ENCODE data around the gene WNK2.

Gene WNK2

DNA sequence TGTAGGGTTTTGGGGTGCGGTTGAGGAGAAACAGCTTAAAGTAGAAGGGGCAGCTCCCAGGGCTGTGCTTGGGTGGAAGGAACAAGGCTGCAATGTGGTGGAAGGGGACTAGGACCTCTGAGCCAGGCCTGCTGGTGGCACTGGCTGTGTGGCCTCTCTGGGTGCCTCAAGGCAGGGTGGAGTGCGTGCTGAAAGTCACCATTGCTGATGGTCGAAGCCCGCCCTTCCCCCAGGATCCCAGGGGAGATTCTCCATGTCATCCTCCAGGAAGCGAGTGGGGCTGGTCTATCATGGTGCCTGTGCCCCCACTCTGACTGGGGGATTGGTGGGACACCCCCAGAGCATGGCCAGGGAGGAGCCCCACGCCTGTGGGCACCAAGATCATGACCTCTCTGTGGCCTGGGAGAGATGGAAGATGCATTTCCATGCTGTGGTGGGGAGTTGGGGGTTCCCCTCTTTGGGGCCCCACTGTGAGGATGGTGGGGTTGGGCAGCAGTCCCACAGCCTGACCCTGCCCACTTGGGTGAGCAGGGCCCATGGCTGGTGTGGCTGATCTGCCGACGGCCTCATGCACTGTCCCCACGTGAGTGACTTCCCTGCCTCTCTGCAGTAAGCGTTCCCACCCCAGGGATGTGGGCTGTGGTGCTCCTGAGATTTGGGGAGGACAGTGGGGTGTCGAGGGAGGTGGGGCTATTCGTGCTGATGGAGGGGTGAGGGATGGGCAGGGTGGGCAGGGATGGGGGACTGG is 25.8 kb downstream of the WNK2 start:
- Histone ChIP-seq H3K27me3 (ENCODE audit: control insufficient read depth, insufficient read depth, low read length) (no peaks in the 10 kb centered on the region), H3K4me1 (ENCODE audit: control insufficient read depth, insufficient read depth, low read length) (peaks cover 27% of the 10 kb centered on the region), H3K9me3 (ENCODE audit: control insufficient read depth, low read length) (no peaks in the 10 kb centered on the region), H3K9ac (ENCODE audit: low read length) (no peak overlapping the region), H3K36me3 (ENCODE audit: control insufficient read depth, insufficient read depth, low read length) (no peaks in the 10 kb centered on the region), H3K4me3 (ENCODE audit: low read length) (no peak overlapping the region)

DNA sequence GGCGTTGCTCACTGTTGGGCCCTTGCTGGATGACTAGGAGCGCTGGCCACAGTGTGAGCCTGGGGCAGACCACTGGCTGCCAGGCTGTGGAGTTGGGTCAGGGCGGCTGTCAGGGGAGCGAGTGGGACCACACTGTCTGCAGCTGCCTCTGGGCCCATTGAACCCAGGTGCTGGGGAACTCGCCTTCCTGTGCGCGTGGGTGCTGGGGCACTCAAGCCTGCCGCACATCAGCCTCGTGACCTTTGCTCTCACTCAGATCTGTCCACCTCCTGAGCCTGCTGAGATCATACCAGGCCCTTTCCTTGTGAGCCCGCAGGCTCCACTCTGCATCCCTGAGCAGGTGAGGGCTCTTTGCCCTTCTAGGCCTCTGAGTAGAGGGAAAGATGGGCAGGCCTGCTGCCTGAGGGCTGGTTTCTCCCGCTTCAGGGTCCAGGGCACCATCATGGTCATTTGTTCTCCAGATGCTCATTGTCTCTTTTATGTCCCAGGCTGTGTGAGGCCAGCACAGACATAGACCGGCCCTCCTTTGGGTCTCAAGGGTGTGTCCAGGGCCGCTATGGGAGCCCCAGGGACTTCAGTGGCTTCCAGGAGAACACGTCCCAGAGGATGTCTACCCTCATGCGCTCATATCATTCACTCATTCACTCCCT is 26.5 kb downstream of the WNK2 start:
- no peak overlapping the region for H3K9ac ChIP-seq (ENCODE audit: low read length)
- no peaks in the 10 kb centered on the region for H3K27me3 ChIP-seq (ENCODE audit: control insufficient read depth, insufficient read depth, low read length)
- no peak overlapping the region for H3K4me3 ChIP-seq (ENCODE audit: low read length)
- H3K36me3 ChIP-seq (ENCODE audit: control insufficient read depth, insufficient read depth, low read length), result no peaks in the 10 kb centered on the region
- no peaks in the 10 kb centered on the region for H3K9me3 ChIP-seq (ENCODE audit: control insufficient read depth, low read length)
- H3K4me1 ChIP-seq (ENCODE audit: control insufficient read depth, insufficient read depth, low read length), result peaks cover 22% of the 10 kb centered on the region

DNA sequence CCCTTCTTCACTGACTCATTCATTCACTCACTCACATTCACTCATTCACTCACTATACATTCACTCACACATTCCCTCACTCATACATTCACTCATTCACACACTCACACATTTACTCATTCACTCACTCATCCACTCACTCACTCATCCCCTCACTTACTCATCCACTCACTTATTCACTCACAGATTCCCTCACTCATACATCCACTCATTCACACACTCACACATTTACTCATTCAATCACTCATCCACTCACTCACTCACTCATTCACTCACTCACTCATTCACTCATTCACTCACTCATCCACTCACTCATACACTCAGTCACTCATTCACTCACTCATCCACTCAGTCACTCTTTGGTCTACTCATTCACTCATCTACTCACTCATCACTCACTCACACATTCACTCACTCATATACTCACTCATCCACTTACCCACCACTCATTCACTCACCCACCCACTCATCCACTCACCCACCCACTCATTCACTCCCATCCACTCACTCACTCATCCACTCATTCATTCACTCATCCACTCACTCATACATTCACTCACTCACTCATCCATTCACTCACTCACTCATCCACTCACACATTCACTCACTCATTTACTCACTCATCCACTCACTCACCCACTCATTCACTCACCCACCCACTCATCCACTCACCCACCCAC is 27.2 kb downstream of the WNK2 start:
- Histone ChIP-seq H3K36me3 (ENCODE audit: control insufficient read depth, insufficient read depth, low read length) (no peaks in the 10 kb centered on the region), H3K9me3 (ENCODE audit: control insufficient read depth, low read length) (no peaks in the 10 kb centered on the region), H3K4me1 (ENCODE audit: control insufficient read depth, insufficient read depth, low read length) (peaks cover 15% of the 10 kb centered on the region), H3K27me3 (ENCODE audit: control insufficient read depth, insufficient read depth, low read length) (no peaks in the 10 kb centered on the region), H3K9ac (ENCODE audit: low read length) (no peak overlapping the region), H3K4me3 (ENCODE audit: low read length) (no peak overlapping the region)

DNA sequence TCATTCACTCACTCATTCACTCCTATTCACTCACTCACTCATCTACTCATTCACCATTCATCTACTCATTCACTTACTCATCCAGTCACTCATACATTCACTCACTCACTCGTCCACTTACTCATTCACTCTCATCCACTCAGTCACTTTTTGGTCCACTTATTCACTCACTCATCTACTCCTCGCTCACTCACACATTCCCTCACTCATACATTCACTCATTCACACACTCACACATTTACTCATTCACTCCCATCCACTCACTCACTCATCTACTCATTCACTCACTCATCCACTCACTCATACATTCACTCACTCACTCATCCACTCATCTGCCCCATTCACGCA is 27.7 kb downstream of the WNK2 start:
- H3K9me3 ChIP-seq (ENCODE audit: control insufficient read depth, low read length), result no peaks in the 10 kb centered on the region
- H3K36me3 ChIP-seq (ENCODE audit: control insufficient read depth, insufficient read depth, low read length), result no peaks in the 10 kb centered on the region
- H3K9ac ChIP-seq (ENCODE audit: low read length), result no peak overlapping the region
- peaks cover 14% of the 10 kb centered on the region for H3K4me1 ChIP-seq (ENCODE audit: control insufficient read depth, insufficient read depth, low read length)
- H3K27me3 ChIP-seq (ENCODE audit: control insufficient read depth, insufficient read depth, low read length), result no peaks in the 10 kb centered on the region
- H3K4me3 ChIP-seq (ENCODE audit: low read length), result no peak overlapping the region

DNA sequence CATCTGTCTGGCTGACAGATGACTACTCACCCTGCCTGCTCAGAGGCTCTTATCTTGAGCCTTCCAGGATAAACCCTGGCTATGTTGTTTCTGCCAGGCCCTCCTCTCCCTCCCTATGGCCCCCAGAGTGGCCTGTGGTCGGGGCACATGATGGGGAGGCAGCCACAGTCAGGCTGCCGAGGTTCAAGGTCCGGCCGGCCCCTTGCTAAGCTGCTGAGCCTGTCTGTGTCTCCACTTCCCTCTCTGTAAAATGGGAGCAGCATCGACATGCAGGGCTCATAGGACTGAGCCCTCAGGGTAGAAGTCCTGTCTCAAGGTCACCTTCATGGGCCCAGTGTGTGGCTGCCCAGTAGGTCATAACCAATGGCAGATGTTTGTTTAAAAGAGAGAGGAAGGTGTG is 28.5 kb downstream of the WNK2 start:
- Histone ChIP-seq H3K27me3 (ENCODE audit: control insufficient read depth, insufficient read depth, low read length) (no peaks in the 10 kb centered on the region), H3K36me3 (ENCODE audit: control insufficient read depth, insufficient read depth, low read length) (no peaks in the 10 kb centered on the region), H3K9me3 (ENCODE audit: control insufficient read depth, low read length) (no peaks in the 10 kb centered on the region), H3K4me1 (ENCODE audit: control insufficient read depth, insufficient read depth, low read length) (peaks cover 14% of the 10 kb centered on the region), H3K4me3 (ENCODE audit: low read length) (no peak overlapping the region), H3K9ac (ENCODE audit: low read length) (no peak overlapping the region)

DNA sequence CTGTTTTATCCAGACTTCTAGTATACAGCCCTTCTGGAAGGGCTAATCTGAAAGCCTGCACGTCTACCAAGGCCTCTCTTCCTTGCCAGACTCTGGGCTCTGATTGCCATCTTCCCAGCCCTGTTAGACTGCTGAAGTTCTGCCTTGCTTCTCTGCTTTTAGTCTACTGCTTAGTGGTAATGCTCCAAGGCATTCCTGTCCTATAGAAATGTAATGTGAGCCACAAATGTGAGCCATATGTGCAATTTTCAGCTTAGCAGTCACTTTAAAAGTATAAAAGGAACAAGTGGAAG is 32.1 kb downstream of the WNK2 start:
- no peaks in the 10 kb centered on the region for H3K4me1 ChIP-seq (ENCODE audit: control insufficient read depth, insufficient read depth, low read length)
- no peaks in the 10 kb centered on the region for H3K9me3 ChIP-seq (ENCODE audit: control insufficient read depth, low read length)
- no peak overlapping the region for H3K4me3 ChIP-seq (ENCODE audit: low read length)
- no peaks in the 10 kb centered on the region for H3K27me3 ChIP-seq (ENCODE audit: control insufficient read depth, insufficient read depth, low read length)
- no peaks in the 10 kb centered on the region for H3K36me3 ChIP-seq (ENCODE audit: control insufficient read depth, insufficient read depth, low read length)
- no peak overlapping the region for H3K9ac ChIP-seq (ENCODE audit: low read length)

DNA sequence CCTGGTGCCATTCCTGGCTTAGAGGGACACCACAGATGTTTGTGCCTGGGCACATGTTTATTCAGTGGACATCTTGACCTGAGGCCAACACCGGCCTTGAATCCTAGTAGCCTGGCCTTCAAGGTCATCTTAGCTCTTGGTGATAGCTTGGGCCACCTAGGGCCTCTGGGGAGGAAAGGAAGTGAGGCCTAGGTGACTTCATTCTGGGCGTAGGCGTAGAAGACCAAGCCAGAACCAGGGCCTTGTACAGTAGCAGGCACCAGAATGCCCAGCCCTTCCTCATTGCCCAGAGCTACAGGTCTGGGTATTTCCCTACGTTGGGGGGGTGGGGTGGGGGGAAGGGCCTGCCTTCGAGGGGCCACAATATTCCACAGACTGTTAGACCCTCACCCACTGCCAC is 33.8 kb downstream of the WNK2 start:
- no peaks in the 10 kb centered on the region for H3K9me3 ChIP-seq (ENCODE audit: control insufficient read depth, low read length)
- H3K4me3 ChIP-seq (ENCODE audit: low read length), result no peak overlapping the region
- H3K27me3 ChIP-seq (ENCODE audit: control insufficient read depth, insufficient read depth, low read length), result no peaks in the 10 kb centered on the region
- no peaks in the 10 kb centered on the region for H3K36me3 ChIP-seq (ENCODE audit: control insufficient read depth, insufficient read depth, low read length)
- H3K4me1 ChIP-seq (ENCODE audit: control insufficient read depth, insufficient read depth, low read length), result no peaks in the 10 kb centered on the region
- no peak overlapping the region for H3K9ac ChIP-seq (ENCODE audit: low read length)

DNA sequence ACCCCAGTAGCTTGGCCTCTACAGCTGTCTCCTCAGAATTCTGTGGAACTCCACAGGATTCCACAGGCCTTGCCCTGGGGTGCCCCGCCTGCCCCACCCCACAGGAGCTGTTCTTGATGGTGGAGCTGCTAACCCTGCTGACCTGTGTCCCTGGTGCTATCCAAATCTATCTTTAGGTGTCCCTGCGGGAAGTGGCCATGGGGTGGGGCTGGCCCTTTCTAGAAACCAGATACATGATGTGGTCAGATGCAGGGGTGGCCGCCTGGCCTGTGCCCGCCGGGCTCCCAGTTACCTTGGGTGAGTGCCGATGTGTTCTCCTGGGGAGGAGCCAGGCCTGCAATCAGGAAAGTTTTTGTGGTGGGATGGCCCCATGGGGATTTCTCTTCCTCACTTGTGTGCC is 34.2 kb downstream of the WNK2 start:
- Histone ChIP-seq H3K9ac (ENCODE audit: low read length) (no peak overlapping the region), H3K36me3 (ENCODE audit: control insufficient read depth, insufficient read depth, low read length) (no peaks in the 10 kb centered on the region), H3K4me1 (ENCODE audit: control insufficient read depth, insufficient read depth, low read length) (peaks cover 2% of the 10 kb centered on the region), H3K9me3 (ENCODE audit: control insufficient read depth, low read length) (no peaks in the 10 kb centered on the region), H3K4me3 (ENCODE audit: low read length) (no peak overlapping the region), H3K27me3 (ENCODE audit: control insufficient read depth, insufficient read depth, low read length) (no peaks in the 10 kb centered on the region)

DNA sequence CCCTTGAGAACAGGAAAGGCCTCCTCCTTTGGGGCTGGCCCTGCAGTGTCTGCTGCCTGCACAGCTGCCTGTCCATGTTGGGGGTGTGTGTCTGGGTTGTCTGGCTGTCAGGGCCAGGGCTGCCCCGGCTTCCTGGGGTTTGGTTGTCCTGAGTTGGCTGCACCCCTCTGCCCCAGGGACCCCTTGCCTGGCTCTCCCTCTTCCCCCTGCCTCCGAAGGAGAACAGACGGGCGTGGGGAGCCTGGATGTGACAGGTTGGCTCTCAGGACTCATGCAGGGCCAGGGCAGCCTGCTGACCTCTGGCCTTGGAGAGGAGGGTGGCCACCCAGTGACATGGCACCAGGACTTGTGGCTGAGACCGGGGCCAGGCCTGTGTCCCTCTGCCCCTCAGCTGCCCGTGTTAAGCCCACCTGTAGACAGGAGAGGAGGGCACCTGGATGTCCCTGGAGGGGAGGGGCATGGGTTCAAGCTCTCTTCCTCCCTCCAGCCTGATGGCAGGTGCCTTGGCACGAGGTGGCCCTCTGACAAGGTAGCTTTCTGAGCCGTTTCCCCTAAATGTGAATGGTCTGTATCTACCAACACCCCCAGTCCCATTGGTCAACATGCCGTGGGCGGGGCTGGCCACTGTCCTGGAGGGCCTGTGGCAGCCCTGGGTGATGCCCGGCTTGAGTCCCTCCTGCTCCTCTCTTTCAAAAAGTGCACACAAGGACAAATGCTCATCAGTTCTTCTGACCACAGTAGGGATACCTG is 34.9 kb downstream of the WNK2 start:
- no peak overlapping the region for H3K4me3 ChIP-seq (ENCODE audit: low read length)
- peaks cover 9% of the 10 kb centered on the region for H3K4me1 ChIP-seq (ENCODE audit: control insufficient read depth, insufficient read depth, low read length)
- H3K9ac ChIP-seq (ENCODE audit: low read length), result no peak overlapping the region

DNA sequence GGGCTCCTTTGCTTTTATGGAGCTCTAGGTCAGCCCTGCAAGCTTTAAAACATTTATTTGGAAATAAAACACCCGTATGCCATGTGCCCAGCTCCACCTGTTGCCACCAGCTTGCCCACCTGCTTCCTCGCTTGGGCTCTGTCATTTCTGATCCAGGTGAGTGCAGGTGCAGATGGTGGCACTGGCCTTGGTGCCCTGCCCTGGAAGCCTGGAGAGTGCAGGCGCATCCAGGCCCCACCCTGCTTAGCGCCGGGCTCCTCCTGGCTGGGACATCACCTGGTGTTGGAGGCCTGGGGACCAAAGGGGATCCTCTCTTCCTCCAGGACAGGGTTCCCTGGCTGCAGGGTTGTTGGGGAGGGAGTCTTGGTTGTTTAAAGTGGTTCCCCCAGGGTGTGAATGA is 35.8 kb downstream of the WNK2 start:
- Histone ChIP-seq H3K9ac (ENCODE audit: low read length) (no peak overlapping the region), H3K36me3 (ENCODE audit: control insufficient read depth, insufficient read depth, low read length) (no peaks in the 10 kb centered on the region), H3K9me3 (ENCODE audit: control insufficient read depth, low read length) (no peaks in the 10 kb centered on the region), H3K4me3 (ENCODE audit: low read length) (no peak overlapping the region), H3K4me1 (ENCODE audit: control insufficient read depth, insufficient read depth, low read length) (peaks cover 18% of the 10 kb centered on the region), H3K27me3 (ENCODE audit: control insufficient read depth, insufficient read depth, low read length) (no peaks in the 10 kb centered on the region)

More for the DNA sequence above, 34.9 kb downstream of the WNK2 start:
- Histone ChIP-seq H3K36me3 (ENCODE audit: control insufficient read depth, insufficient read depth, low read length) (no peaks in the 10 kb centered on the region), H3K9me3 (ENCODE audit: control insufficient read depth, low read length) (no peaks in the 10 kb centered on the region), H3K27me3 (ENCODE audit: control insufficient read depth, insufficient read depth, low read length) (no peaks in the 10 kb centered on the region)

DNA sequence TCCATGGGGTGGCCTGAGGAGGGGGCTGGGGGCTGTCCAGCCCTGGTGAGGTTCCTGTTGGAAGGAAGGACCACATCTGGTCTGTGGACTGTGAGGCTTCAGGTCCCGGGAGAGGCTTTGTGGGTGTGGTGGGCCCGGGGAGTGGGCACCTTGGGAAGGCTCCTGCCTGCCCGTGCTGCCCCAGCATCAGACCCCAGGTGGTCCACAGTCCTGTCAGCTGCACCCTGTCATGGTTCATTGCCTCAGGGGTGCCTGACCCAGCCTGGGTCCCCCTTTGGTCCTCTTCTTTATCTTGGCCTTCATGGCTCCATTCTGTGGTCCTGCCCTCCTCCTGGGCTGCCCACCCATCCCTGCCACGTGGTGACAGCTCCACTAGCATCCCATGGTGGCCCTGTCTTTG is 36.7 kb downstream of the WNK2 start:
- peaks cover 18% of the 10 kb centered on the region for H3K4me1 ChIP-seq (ENCODE audit: control insufficient read depth, insufficient read depth, low read length)
- no peak overlapping the region for H3K4me3 ChIP-seq (ENCODE audit: low read length)
- no peak overlapping the region for H3K9ac ChIP-seq (ENCODE audit: low read length)
- H3K9me3 ChIP-seq (ENCODE audit: control insufficient read depth, low read length), result no peaks in the 10 kb centered on the region
- H3K27me3 ChIP-seq (ENCODE audit: control insufficient read depth, insufficient read depth, low read length), result no peaks in the 10 kb centered on the region
- H3K36me3 ChIP-seq (ENCODE audit: control insufficient read depth, insufficient read depth, low read length), result no peaks in the 10 kb centered on the region

DNA sequence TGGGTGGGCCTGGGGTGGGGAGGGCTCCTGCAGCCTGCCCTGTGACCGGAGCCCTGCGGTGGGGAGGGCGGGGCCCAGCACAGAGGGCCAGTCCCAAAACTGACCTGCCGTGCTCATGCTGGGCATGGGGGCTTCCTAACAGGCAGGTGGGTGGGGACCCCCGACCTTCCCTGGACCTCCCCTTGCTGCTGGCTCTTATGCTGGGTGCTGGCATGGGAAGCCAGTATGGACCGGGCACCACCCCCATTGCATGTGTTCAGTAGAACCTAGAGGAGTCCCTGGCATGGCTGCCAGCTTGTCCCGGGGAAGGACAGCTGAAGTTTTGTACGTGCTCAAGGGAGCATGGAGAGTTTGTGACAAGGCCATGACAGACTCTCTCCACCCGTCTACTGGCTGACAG is 37.1 kb downstream of the WNK2 start:
- peaks cover 18% of the 10 kb centered on the region for H3K4me1 ChIP-seq (ENCODE audit: control insufficient read depth, insufficient read depth, low read length)
- no peak overlapping the region for H3K9ac ChIP-seq (ENCODE audit: low read length)
- no peaks in the 10 kb centered on the region for H3K9me3 ChIP-seq (ENCODE audit: control insufficient read depth, low read length)
- H3K27me3 ChIP-seq (ENCODE audit: control insufficient read depth, insufficient read depth, low read length), result no peaks in the 10 kb centered on the region
- H3K4me3 ChIP-seq (ENCODE audit: low read length), result no peak overlapping the region
- no peaks in the 10 kb centered on the region for H3K36me3 ChIP-seq (ENCODE audit: control insufficient read depth, insufficient read depth, low read length)
